Heart left ventricle (tissue), 13 donors: ENCODE measurements around the gene SIGLEC1.

Experiments used
- CTCF ChIP-seq, 12 donors: fragments of 200-600 bp; sonication (generic) in 4 of 12; IDR thresholded peaks; one replicate each; pipeline versions ENCODE4 v1.5.0 to v1.8.0; 2018 to 2022; ENCODE audit warnings: antibody characterized with exemption in 12 of 12, mild to moderate bottlenecking in 5 of 12
- POLR2A ChIP-seq, 2 donors: fragments of 450-650 bp; IDR thresholded peaks; one replicate each; pipeline ENCODE4 v1.6.1; 2017; ENCODE audit warnings: antibody characterized with exemption in 2 of 2, mild to moderate bottlenecking in 2 of 2, moderate library complexity in 2 of 2
- donor health status: ischemic (EF 13 %, LVEDD 7.1; RV severe dilation, severe dysfunction).
- donor health status: DM: no; HTN: yes; CAD: no.
- donor health status: DM: no; HTN: no; CAD: no.
- donor health status: ischemic (EF 25% LVEDD 6.9; RV normal size, moderate dysfunction).
- donor health status: ischemic (EF 25% LVEDD 5.7; RV mildly dilated, moderate dysfunction).
- donor health status: ischemic (EF 35%, LVEDD 5.7; RV mildly dilated, moderate dysfunction).
- donor health status: nonischemic (EF 11% LVEDD 7.7; RV severe dilation, severe dysfunction).
- donor health status: DM: yes; HTN: yes; CAD: no.
- donor health status: PGD.
- donor health status: ischemic (EF 29% LVEDD 5.4; RV normal size, mild dysfunction).
- donor health status: nonischemic (EF 23%, LVEDD 6.1; RV moderate dilation, normal function).

GRCh38 chr20:3757268-3757667 lies 44.9 kb upstream of the SIGLEC1 start:
- no peak for TF ChIP-seq POLR2A (IDR thresholded peaks at IDR 0.05)
- no peak for TF ChIP-seq CTCF (IDR thresholded peaks at IDR 0.05)
